Muscle layer of duodenum (tissue), 2 donors: ENCODE results near the gene PCSK4.

Experiments used
- H3K27ac ChIP-seq: one replicate; pipeline ENCODE4 v1.7.0; 2013; ENCODE audit warnings: mild to moderate bottlenecking, low read length
- H3K27me3 ChIP-seq: one replicate; pipeline ENCODE4 v1.7.0; 2013; ENCODE audit warnings: low read depth, mild to moderate bottlenecking, control low read depth, low read length
- H3K36me3 ChIP-seq, 2 donors: one replicate each; pipeline ENCODE4 v1.7.0; 2013; ENCODE audit warnings: low read length in 2 of 2, control low read depth in 1 of 2, mild to moderate bottlenecking in 1 of 2; ENCODE audit not compliant: insufficient read depth in 2 of 2, control insufficient read depth in 1 of 2
- H3K4me1 ChIP-seq, 2 donors: one replicate each; pipeline ENCODE4 v1.7.0; 2013; ENCODE audit warnings: low read length in 2 of 2, mild to moderate bottlenecking in 2 of 2, control low read depth in 1 of 2, moderate library complexity in 1 of 2; ENCODE audit not compliant: insufficient read depth in 2 of 2, control insufficient read depth in 1 of 2
- H3K4me3 ChIP-seq, 2 donors: one replicate each; pipeline ENCODE4 v1.7.0; 2013; ENCODE audit warnings: low read length in 2 of 2, low read depth in 1 of 2, mild to moderate bottlenecking in 1 of 2
- H3K9me3 ChIP-seq, 2 donors: one replicate each; pipeline ENCODE4 v1.7.0; 2013; ENCODE audit warnings: low read length in 2 of 2, control low read depth in 1 of 2, mild to moderate bottlenecking in 1 of 2; ENCODE audit not compliant: control insufficient read depth in 1 of 2
- donor health status: healthy.

Gene PCSK4

DNA sequence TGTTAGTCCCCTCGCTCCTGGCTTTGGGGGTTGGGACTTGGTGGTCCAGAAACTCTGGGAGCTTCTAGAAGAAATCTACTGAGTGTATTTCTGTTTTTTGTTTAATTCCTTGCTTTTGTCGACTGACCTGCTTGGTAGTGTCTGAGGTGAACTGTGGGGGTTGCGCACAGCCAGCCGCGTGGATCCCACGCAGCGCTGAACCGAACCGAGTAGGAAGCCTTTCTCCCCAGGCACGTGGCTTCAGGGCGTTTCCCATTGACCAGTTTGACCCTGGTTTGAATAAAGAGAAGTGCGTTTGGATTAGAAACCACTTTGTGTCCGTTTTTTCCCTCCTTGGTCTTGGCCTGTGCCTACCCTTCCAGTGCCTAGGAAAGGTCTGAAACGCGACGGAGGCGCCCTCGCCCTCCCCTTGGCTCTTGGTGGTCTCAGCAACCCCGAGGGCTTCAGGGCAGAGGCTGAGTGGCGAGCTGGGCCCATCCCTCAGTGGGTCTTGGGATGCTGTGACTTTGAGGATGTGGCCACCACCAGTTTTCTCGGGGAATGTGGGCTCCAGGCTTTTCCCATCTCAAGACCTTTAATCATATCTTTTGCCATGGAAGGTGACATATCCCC, 54.7 kb downstream of the PCSK4 start:
- Histone ChIP-seq H3K27ac (no peak overlapping the region), H3K4me3 (no peak overlapping the region), H3K27me3 (no peaks in the 10 kb centered on the region), H3K9me3 (no peaks in the 10 kb centered on the region), H3K4me1 (peaks cover 0 to 22% of the 10 kb centered on the region in 2 donors), H3K36me3 (peaks cover 27 to 55% of the 10 kb centered on the region in 2 donors)

DNA sequence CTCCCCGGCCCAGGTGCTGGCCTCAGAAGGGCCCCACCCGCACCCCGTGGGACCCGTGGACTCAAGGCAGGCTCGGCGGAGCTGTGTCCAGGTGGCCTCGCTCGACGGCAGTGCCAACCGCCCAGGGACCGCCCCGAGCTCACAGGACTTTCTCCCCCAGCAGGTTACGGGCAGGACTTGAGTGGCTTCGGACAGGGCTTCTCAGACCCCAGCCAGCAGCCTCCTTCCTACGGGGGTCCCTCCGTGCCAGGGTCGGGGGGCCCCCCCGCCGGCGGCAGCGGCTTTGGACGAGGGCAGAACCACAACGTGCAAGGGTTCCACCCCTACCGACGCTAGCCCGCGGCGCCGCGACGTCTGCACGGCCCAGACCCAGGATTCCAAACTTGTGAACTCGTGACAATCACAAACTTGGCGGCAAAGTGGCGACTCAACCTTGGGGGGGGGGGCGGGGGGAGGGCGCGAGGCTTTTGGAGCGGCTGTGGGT, 55.5 kb downstream of the PCSK4 start:
- Histone ChIP-seq H3K9me3 (no peaks in the 10 kb centered on the region), H3K27ac (no peak overlapping the region), H3K4me3 (no peak overlapping the region), H3K4me1 (peaks cover 0 to 14% of the 10 kb centered on the region in 2 donors), H3K36me3 (peaks cover 27 to 55% of the 10 kb centered on the region in 2 donors), H3K27me3 (no peaks in the 10 kb centered on the region)

- Histone ChIP-seq H3K36me3 (peaks cover 27 to 58% of the 10 kb centered on the region in 2 donors), H3K27ac (no peak overlapping the region), H3K4me1 (peaks cover 0 to 8% of the 10 kb centered on the region in 2 donors), H3K9me3 (no peaks in the 10 kb centered on the region), H3K27me3 (no peaks in the 10 kb centered on the region), H3K4me3 (no peak overlapping the region)
Observed at GRCh38 chr19:1434040-1434366, 56.1 kb downstream of the PCSK4 start.

DNA sequence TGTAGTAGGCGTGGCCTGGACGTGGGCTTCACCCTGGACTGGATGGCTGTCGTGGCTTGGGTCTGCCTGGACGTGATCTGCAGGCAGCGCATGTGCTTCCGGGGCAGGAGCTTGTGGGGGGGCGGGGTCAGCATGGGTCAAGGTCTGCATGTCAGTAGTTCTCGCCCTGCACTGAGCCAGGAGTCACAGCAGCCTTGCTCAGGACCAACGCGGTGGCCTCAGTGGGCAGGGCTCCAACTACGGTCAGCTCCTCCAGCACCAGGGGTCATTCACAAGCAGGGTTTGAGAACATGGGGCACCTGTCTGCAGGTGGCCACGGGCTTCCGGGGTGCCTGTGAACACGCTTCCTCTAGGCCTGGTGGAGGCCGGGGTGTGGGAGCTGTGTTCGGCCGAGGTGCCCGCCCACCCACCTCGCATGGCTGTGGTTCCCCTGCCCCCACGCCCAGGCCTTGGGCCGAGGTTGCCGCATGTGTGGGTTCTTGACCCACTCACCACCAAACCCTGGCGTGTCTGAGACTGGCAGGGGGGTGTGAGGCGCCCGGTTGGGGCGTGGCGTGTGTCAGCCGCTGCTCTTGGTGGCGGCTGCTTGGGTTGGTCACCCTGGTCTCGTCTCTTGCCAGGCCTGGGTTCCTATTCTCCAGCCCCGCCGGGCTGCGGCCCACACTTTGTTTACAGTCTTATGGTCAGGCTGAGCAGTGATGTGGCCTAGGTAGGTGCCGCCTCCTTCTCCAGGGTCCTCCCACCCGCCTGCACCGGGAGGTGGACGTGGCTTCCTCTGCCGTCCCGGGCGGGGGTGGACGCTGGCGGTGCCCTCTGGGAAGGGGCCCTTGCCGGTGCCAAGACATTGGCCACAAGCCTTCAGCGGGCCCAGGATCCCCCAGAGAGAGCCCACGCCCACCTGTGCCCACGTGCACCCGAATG, 56.8 kb downstream of the PCSK4 start:
- H3K4me1 ChIP-seq = peaks cover 0 to 6% of the 10 kb centered on the region in 2 donors
- H3K4me3 ChIP-seq = no peak overlapping the region
- no peaks in the 10 kb centered on the region for H3K9me3 ChIP-seq
- H3K27ac ChIP-seq = no peak overlapping the region
- no peaks in the 10 kb centered on the region for H3K27me3 ChIP-seq
- H3K36me3 ChIP-seq = peaks cover 27 to 64% of the 10 kb centered on the region in 2 donors

DNA sequence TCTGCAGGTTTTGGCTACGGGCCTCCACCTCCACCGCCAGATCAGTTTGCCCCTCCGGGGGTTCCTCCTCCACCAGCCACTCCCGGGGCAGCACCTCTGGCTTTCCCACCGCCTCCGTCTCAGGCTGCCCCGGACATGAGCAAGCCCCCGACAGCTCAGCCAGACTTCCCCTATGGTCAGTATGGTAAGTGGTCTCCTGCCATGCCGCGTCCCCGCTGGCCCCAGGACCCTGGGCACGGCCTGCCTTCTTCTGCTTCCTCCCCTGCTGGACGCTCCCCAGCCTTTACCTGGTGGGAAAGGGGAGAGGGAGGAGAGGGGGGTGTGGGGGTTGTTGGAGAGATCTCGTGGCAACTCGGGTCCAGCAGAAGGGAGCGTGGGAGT, 57.7 kb downstream of the PCSK4 start:
- Histone ChIP-seq H3K4me3 (no peak overlapping the region), H3K9me3 (no peaks in the 10 kb centered on the region), H3K27ac (no peak overlapping the region), H3K27me3 (no peaks in the 10 kb centered on the region), H3K36me3 (peaks cover 27 to 71% of the 10 kb centered on the region in 2 donors), H3K4me1 (peaks cover 0 to under 1% of the 10 kb centered on the region in 2 donors)

DNA sequence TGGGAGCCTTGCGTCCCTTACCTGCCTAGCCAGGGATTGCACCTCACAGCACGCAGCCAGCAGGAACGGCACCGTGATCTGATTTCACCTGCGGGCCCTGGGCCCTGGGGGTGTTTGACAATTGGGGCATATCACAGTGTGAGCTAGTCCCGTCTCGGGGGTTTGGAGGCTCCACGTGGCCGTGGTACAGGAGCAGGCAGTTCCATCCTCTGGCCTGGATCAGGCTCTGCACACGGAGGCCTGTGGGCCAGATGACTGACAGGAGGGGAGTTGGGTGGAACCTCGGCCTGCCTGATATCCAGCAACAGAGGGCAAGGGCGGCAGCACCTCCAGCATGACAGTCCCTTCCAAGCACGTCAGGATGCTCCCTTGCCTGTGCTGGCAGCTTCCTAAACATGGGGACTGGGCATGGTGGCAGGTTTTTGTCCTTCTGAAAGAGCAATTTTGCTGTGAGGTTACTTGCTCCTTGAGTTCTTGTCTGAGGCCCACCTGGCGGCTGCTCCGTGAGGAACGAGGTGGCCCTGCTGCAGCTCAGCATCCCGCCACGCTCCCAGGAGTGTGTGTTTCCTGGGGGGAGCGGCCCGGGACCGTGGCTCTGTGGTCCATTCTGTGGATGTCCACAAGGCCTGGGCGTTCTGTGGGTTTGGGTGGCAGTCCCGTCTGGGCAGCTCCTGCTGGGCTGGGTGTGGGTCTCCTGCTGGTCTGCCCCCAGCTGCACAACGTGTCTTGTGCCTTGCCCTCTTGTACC, 58.2 kb downstream of the PCSK4 start:
- Histone ChIP-seq H3K4me1 (no peaks in the 10 kb centered on the region), H3K27ac (no peak overlapping the region), H3K36me3 (peaks cover 31 to 77% of the 10 kb centered on the region in 2 donors), H3K4me3 (no peak overlapping the region), H3K27me3 (no peaks in the 10 kb centered on the region), H3K9me3 (no peaks in the 10 kb centered on the region)
